Measurements from ENCODE around the gene P3H1.
"Not testable (repeated sequence)": the region's sequence is repeated elsewhere in the genome, so short reads cannot be mapped to it uniquely, and the experiment has no call there.

P3H1 gene

DNA sequence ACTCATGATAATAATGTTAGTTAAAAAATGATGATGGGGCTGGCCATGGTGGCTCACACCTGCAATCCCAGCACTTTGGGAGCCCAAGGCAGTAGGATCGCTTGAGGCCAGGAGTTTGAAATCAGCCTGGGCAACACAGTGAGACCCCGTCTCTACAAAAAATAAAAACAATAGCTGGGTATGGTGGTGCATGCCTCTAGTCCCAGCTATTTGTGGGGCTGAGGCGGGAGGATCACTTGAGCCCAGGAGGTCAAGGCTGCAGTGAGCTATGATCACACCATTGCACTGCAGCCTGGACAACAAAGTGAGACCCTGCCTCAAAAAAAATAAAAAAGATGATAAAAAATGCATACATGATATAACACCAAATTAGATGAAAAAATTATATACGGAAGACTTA lies 5.3 kb downstream of the P3H1 start:
- H3K4me3 ChIP-seq (replicated peaks; ENCODE audit: low read depth, low read length) = no peak overlapping the region
- DNase-seq (ENCODE audit: low read depth) = no peak
- TF ChIP-seq, protein P1, sequence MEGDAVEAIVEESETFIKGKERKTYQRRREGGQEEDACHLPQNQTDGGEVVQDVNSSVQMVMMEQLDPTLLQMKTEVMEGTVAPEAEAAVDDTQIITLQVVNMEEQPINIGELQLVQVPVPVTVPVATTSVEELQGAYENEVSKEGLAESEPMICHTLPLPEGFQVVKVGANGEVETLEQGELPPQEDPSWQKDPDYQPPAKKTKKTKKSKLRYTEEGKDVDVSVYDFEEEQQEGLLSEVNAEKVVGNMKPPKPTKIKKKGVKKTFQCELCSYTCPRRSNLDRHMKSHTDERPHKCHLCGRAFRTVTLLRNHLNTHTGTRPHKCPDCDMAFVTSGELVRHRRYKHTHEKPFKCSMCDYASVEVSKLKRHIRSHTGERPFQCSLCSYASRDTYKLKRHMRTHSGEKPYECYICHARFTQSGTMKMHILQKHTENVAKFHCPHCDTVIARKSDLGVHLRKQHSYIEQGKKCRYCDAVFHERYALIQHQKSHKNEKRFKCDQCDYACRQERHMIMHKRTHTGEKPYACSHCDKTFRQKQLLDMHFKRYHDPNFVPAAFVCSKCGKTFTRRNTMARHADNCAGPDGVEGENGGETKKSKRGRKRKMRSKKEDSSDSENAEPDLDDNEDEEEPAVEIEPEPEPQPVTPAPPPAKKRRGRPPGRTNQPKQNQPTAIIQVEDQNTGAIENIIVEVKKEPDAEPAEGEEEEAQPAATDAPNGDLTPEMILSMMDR (IDR thresholded peaks at IDR 0.05; ENCODE audit: low read length, missing control alignments) = no peak

DNA sequence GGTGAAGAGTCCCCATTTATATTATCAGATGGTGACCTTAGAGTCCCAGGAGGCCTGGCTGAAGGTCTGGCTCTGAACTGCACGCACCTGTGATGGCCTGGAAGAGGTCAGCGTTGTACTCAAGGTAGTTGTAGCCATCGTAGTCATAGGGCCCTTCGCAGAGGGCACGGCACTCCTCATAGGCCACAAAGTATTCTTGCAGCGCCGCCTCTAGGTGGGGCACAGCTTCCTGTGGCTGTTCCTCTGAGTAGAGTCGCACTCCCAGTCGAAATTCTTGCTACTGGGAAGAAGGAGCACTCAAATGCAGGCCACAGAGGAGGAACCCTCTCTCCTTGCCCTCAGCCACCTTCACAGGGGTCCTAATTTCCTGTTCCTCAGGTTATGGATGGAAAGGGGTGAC lies 7.7 kb downstream of the P3H1 start:
- TF ChIP-seq, protein P1 (IDR thresholded peaks at IDR 0.05; ENCODE audit: low read length, missing control alignments) = no peak
- no peak overlapping the region for H3K4me3 ChIP-seq (replicated peaks; ENCODE audit: low read depth, low read length)
- no peak for DNase-seq (ENCODE audit: low read depth)

DNA sequence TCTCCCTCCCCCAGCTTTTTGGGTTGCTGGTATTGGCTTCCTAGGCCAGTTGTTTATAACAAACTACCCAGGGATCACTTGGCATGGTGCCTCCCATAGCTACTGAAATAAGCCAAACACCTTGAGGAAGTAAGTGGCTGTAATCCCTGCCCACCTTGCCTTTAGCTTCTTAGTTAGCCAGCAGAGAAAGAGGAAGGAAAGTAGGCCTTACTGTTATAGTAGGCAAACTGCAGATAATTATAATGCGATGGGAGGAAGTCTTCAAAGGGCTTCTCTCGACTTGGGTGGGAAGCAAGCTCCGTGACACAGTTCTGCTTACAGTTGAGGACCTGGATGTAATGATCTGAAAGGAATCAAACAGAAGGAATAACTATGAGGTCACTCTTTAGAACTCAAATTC lies 8.2 kb downstream of the P3H1 start:
- no peak overlapping the region for H3K4me3 ChIP-seq (replicated peaks; ENCODE audit: low read depth, low read length)
- TF ChIP-seq, protein P1 (IDR thresholded peaks at IDR 0.05; ENCODE audit: low read length, missing control alignments) = no peak
- DNase-seq (ENCODE audit: low read depth) = no peak

DNA sequence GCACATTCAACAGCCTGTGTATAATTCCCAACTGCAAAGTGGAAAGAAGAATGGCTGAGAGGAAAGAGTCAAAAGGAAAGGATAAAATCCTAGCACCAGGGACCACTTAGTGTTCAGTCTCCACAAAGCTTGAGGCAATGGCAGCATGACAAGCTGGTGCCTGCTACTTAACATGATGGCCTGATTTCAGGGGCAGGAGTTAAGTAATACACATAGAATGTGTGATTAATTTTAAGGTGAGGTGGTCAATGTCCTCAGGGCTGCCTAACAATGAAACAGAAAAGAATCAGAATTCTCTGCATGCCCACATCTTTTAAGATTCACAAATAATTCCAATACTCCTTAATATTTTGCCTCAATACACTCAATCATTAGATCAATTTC lies 8.9 kb downstream of the P3H1 start:
- H3K4me3 ChIP-seq (replicated peaks; ENCODE audit: low read depth, low read length) = no peak overlapping the region
- DNase-seq (ENCODE audit: low read depth) = no peak
- TF ChIP-seq, protein P1 (IDR thresholded peaks at IDR 0.05; ENCODE audit: low read length, missing control alignments) = no peak

DNA sequence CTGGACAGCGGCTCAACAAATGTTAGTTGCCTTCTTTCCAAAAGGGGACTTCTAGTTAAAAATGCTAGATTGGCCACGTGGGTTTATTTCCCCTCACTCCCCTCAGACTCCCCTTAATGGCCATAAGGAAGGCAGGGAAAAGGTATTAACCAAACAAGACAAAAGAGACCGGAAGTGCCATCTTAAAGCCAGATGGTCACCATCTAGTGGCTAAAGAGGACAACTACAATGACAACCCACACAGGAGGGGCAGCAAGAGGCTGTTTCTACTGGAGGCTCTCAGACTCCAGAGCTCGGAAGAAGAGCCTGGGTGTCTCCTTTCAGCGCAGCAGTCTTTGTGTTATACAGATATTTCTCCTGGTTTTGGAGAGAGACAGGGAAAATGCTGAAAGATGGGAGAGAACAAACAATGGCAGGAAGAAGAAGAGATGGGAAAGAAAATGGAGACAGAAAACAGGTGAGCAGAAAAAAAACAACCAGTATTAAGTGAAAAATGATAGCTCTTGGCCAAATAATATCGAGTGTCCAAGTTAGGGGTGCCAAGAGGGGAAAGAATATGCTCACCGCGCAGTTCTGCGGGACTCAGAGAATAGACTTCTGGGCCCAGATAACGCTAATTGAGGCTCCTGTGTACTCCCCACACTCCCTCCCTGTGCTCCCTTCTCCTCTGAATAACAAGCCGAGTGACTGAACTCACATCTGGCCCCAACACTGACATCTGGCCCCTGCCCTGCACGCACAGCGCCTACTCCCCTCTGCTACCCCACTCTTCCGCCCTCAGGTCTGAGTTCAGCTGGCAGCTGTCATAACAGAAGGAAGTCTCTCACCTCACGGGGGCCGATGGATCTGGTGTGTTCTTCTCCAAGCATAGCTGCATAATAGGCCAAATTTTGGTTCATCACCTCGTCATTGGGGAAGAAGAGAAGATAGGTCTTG lies 9.6 kb downstream of the P3H1 start:
- H3K4me3 ChIP-seq (replicated peaks; ENCODE audit: low read depth, low read length) = no peak overlapping the region
- TF ChIP-seq, protein P1 (IDR thresholded peaks at IDR 0.05; ENCODE audit: low read length, missing control alignments) = peak; percentile 67
- peak; percentile 76 for DNase-seq (ENCODE audit: low read depth)

DNA sequence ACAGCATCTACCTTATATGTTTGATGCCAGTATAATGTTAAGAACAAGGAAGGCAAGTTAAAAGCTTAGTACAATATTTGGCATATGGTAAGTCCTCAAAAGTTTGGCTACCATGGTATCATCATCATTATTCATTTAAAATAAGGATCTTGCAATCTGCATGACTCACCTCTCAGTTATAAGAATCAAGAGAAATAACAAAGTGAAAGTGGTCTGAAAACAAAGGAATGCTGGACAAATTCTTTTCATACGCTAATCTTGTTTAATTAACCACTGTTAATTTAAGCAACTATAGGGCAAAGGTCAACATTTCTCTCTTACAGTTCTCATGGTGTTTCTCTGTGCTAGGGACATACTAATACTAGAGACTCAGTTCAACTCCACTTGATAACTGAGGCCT lies 13.8 kb downstream of the P3H1 start:
- H3K4me3 ChIP-seq (replicated peaks; ENCODE audit: low read depth, low read length) = no peak overlapping the region
- peak; percentile 63 for DNase-seq (ENCODE audit: low read depth)
- TF ChIP-seq, protein P1 (IDR thresholded peaks at IDR 0.05; ENCODE audit: low read length, missing control alignments) = no peak

DNA sequence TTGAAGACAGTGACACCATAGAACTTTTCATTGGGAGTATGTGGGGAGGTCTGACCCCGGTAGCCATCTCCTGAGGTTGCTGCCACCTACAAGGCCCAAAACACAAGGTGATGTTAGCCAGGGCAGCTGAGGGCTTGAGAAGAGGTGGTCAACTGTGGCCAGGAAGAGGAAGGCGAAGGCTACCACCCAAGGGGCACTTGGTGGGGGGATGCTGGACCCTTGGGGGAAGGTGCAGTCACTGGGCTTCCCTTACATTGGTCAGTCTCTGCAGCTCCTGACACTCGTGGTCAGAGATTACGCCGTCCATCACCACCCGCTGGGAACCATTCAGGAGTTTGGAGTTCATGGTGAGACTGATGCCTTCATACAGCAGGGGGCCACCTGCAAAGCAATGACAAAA lies 14.5 kb downstream of the P3H1 start:
- no peak for DNase-seq (ENCODE audit: low read depth)
- TF ChIP-seq, protein P1 (IDR thresholded peaks at IDR 0.05; ENCODE audit: low read length, missing control alignments) = no peak
- no peak overlapping the region for H3K4me3 ChIP-seq (replicated peaks; ENCODE audit: low read depth, low read length)

DNA sequence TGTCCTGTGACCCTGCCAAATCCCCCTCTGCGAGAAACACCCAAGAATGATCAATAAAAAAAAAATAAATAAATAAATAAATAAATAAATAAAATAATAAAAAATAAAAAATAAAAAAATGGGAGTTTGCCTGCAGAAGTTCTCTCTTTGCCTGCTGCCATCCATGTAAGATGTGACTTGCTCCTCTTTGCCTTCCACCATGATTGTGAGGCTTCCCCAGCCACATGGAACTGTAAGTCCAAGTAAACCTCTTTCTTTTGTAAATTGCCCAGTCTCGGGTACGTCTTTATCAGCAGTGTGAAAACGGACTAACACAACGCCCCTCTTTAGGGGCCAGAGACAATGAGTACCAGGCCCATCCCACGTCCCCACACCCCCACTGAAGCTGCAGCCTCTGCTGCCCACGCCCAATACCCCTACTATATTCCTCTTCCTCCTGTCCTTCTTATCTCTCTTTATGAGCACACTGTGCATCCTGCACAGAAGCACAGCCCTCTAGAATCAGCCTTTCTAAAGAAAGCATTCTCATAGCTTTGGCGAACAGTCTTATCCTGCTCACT lies 15.2 kb downstream of the P3H1 start:
- DNase-seq (ENCODE audit: low read depth); H3K4me3 ChIP-seq (replicated peaks; ENCODE audit: low read depth, low read length): not testable (repeated sequence)

Measured in fibroblast of pulmonary artery (primary cell).